Measurements from ENCODE around the gene PPP1R1C. TPM values are rescaled to one million over a fixed set of nuclear protein-coding genes. Genes with fewer than 3 reads are reported as not detected.

The PPP1R1C gene
- total RNA-seq, 1 donor from 2014 or later = 1.7 TPM

GRCh38 chr2:182088681-182089320 is 103.1 kb downstream of the PPP1R1C start:
- H3K4me3 Mint-ChIP-seq = no peak overlapping the region
- H3K4me1 Mint-ChIP-seq = peaks cover 16% of the 10 kb centered on the region
- H3K27me3 Mint-ChIP-seq (ENCODE audit: low read depth) = no peaks in the 10 kb centered on the region
- H3K36me3 Mint-ChIP-seq (ENCODE audit: low read depth) = peaks cover 5% of the 10 kb centered on the region
- DNase-seq (ENCODE audit: low read depth, low spot score) = no peak
- H3K27ac Mint-ChIP-seq (ENCODE audit: unreplicated experiment) = no peak overlapping the region
- TF ChIP-seq CTCF (conservative IDR thresholded peaks at IDR 0.05) = no peak
- H3K9me3 Mint-ChIP-seq = peaks cover 6% of the 10 kb centered on the region

- TF ChIP-seq CTCF (conservative IDR thresholded peaks at IDR 0.05) = no peak
- Mint-ChIP-seq H3K27me3 (ENCODE audit: low read depth) (no peaks in the 10 kb centered on the region), H3K4me3 (no peak overlapping the region), H3K36me3 (ENCODE audit: low read depth) (peaks cover 6% of the 10 kb centered on the region), H3K27ac (ENCODE audit: unreplicated experiment) (no peak overlapping the region), H3K4me1 (peaks cover 14% of the 10 kb centered on the region), H3K9me3 (peaks cover 8% of the 10 kb centered on the region)
- DNase-seq (ENCODE audit: low read depth, low spot score) = no peak
These were observed 104.8 kb downstream of the PPP1R1C start for GRCh38 chr2:182090486-182090885.

GRCh38 chr2:182097571-182098164 is 112.0 kb downstream of the PPP1R1C start:
- no peak for DNase-seq (ENCODE audit: low read depth, low spot score)
- Mint-ChIP-seq H3K27ac (ENCODE audit: unreplicated experiment) (no peak overlapping the region), H3K4me1 (peaks cover 31% of the 10 kb centered on the region), H3K36me3 (ENCODE audit: low read depth) (peaks cover 6% of the 10 kb centered on the region), H3K27me3 (ENCODE audit: low read depth) (no peaks in the 10 kb centered on the region), H3K4me3 (no peak overlapping the region), H3K9me3 (peaks cover 6% of the 10 kb centered on the region)
- TF ChIP-seq CTCF (conservative IDR thresholded peaks at IDR 0.05) = no peak

- no peak for DNase-seq (ENCODE audit: low read depth, low spot score)
- Mint-ChIP-seq H3K36me3 (ENCODE audit: low read depth) (peaks cover 5% of the 10 kb centered on the region), H3K27ac (ENCODE audit: unreplicated experiment) (no peak overlapping the region), H3K4me1 (peaks cover 41% of the 10 kb centered on the region), H3K27me3 (ENCODE audit: low read depth) (no peaks in the 10 kb centered on the region), H3K9me3 (peaks cover 6% of the 10 kb centered on the region), H3K4me3 (no peak overlapping the region)
- no peak for TF ChIP-seq CTCF (conservative IDR thresholded peaks at IDR 0.05)
These were observed 113.0 kb downstream of the PPP1R1C start for GRCh38 chr2:182098648-182099047.

- Mint-ChIP-seq H3K36me3 (ENCODE audit: low read depth) (peaks cover 15% of the 10 kb centered on the region), H3K27me3 (ENCODE audit: low read depth) (no peaks in the 10 kb centered on the region), H3K9me3 (peaks cover 12% of the 10 kb centered on the region), H3K27ac (ENCODE audit: unreplicated experiment) (no peak overlapping the region), H3K4me1 (peaks cover 54% of the 10 kb centered on the region), H3K4me3 (no peak overlapping the region)
- TF ChIP-seq CTCF (conservative IDR thresholded peaks at IDR 0.05) = peak; percentile 58
- no peak for DNase-seq (ENCODE audit: low read depth, low spot score)
These were observed 115.6 kb downstream of the PPP1R1C start for GRCh38 chr2:182101263-182101662.
